Measurements from ENCODE around the gene DOCK3.

The DOCK3 gene

GRCh38 chr3:51391566-51392354 is 717.0 kb downstream of the DOCK3 start:
- peak; percentile 60 for DNase-seq

DNA sequence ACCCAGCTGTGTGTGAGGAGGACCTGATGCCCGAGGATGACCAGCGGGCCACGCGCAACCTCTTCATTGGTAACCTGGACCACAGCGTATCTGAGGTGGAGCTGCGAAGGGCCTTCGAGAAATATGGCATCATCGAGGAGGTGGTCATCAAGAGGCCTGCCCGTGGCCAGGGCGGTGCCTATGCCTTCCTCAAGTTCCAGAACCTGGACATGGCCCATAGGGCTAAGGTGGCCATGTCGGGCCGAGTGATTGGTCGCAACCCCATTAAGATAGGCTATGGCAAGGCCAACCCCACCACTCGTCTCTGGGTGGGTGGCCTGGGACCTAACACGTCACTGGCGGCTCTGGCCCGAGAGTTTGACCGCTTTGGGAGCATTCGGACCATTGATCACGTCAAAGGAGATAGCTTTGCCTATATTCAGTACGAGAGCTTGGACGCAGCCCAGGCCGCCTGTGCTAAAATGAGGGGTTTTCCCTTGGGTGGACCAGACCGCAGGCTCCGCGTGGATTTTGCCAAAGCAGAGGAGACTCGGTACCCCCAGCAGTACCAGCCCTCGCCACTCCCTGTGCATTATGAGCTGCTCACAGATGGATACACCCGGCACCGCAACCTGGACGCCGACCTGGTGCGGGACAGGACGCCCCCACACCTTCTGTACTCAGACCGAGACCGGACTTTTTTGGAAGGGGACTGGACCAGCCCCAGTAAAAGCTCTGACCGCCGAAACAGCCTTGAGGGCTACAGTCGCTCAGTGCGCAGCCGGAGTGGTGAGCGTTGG is 717.8 kb downstream of the DOCK3 start:
- no peak for DNase-seq

- no peak for DNase-seq
Observed at GRCh38 chr3:51393134-51393495, 718.4 kb downstream of the DOCK3 start.

- DNase-seq, result no peak
Observed at GRCh38 chr3:51393564-51393963, 718.8 kb downstream of the DOCK3 start.

GRCh38 chr3:51394541-51394940 is 719.8 kb downstream of the DOCK3 start:
- DNase-seq, result no peak

- DNase-seq, result no peak
Observed at GRCh38 chr3:51395493-51396213, 720.9 kb downstream of the DOCK3 start.

DNA sequence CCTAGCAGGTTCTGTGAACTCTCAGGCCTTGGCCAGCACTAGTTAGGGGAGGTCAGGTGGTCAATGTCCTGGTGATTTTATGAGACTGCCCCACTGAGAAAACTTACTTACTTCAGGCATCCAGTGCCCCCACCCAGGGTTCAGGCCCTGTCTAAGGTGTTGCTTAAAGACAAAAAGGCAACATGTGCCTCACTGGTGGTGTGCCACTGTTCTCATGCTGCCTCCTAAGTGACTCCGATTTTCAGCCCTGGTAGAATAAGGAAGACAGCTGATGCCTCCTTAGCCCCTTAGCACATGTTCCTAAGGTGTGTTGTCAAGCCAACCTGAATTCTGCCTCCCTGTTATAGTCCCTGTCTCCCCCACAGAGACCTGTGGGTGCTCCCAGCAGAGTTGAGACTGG is 721.7 kb downstream of the DOCK3 start:
- DNase-seq, result no peak

GRCh38 chr3:51397392-51397791 is 722.7 kb downstream of the DOCK3 start:
- no peak for DNase-seq

- DNase-seq, result no peak
Observed at GRCh38 chr3:51398595-51399310, 724.0 kb downstream of the DOCK3 start.

GRCh38 chr3:51400166-51400565 is 725.4 kb downstream of the DOCK3 start:
- no peak for DNase-seq

- no peak for DNase-seq
Observed at GRCh38 chr3:51401735-51402134, 727.0 kb downstream of the DOCK3 start.

- DNase-seq, result no peak
Observed at GRCh38 chr3:51403675-51404074, 728.9 kb downstream of the DOCK3 start.

GRCh38 chr3:51408021-51408420 is 733.3 kb downstream of the DOCK3 start:
- no peak for DNase-seq

GRCh38 chr3:51408813-51409212 is 734.1 kb downstream of the DOCK3 start:
- no peak for DNase-seq

DNA sequence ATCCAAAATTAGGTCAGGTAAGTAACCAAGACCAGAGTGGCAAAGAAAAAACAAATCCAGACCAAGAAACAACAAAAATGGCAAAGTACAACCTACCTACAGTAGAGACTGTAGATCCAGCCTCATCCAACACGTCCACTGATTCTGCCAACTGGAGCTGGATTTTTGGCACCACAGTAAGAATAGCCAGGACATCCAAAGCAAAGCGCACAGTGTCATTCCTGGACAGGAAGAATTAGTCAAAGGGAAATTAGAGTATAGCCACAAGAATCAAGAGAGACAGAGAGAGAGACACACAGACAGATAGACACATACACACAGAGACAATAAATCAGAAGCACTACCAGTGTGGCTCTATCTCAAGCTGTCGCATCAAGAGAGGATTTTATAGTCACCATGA is 747.5 kb downstream of the DOCK3 start:
- no peak for DNase-seq

DNA sequence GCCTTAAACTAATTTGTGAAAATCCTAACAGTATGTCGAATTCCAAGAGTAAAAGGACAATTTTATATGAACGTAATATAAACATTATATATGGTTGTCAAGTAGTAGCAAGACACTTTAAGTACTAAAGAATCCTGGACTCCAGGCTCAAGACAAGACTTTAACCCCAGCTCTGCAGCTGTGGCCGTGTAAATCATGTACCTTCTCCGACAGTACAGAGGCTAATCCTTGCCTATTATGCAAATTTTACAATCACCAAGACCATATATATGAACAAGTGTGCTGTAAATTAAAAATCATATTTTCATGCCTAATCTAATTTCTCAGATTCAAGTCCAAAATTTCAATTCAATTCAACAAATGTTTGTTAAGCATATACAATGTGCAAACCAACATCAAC is 752.2 kb downstream of the DOCK3 start:
- no peak for DNase-seq

- no peak for DNase-seq
Observed at GRCh38 chr3:51429138-51429537, 754.4 kb downstream of the DOCK3 start.
